Psoas muscle (tissue), 8 donors: Measurements from ENCODE around the gene MYL11. TPM values are rescaled to one million over a fixed set of nuclear protein-coding genes. Genes with fewer than 3 reads are reported as not detected.

Experiments
- ATAC-seq, 4 donors: fragments of 200-7000 bp; cut with Tn5 transposase; one replicate each; pipeline ENCODE4 v1.9.1; 2020; ENCODE audit warnings: moderate library complexity in 3 of 4, mild to moderate bottlenecking in 2 of 4
- DNase-seq, 2 donors: peaks; one replicate each; pipeline ENCODE4 v3.0.0-alpha.2; 2020
- H3K27ac ChIP-seq: fragments of 200-600 bp; one replicate; pipeline ENCODE4 v1.8.0; 2022
- H3K27me3 ChIP-seq, 3 donors: fragments of 200-600 bp in 1 of 3; one replicate each; pipeline versions ENCODE4 v1.6.1 to v1.8.0; 2013 to 2022; ENCODE audit warnings: low read length in 2 of 3, mild to moderate bottlenecking in 2 of 3, moderate library complexity in 1 of 3; ENCODE audit not compliant: insufficient read depth in 3 of 3
- H3K36me3 ChIP-seq, 2 donors: fragments of 200-600 bp in 1 of 2; one replicate each; pipeline versions ENCODE4 v1.6.1 to v1.8.0; 2013 to 2022; ENCODE audit warnings: low read depth in 1 of 2, mild to moderate bottlenecking in 1 of 2, moderate library complexity in 1 of 2; ENCODE audit not compliant: insufficient read depth in 1 of 2
- H3K4me1 ChIP-seq: fragments of 200-600 bp; one replicate; pipeline ENCODE4 v1.8.0; 2022
- H3K4me3 ChIP-seq: fragments of 200-600 bp; one replicate; pipeline ENCODE4 v1.8.0; 2022; ENCODE audit warnings: mild to moderate bottlenecking
- H3K9me3 ChIP-seq: fragments of 200-600 bp; one replicate; pipeline ENCODE4 v1.8.0; 2022
- WGBS, 3 donors: extraction: QIAGEN DNeasy Blood & Tissue Kit; methylation state at CpG; one replicate each; pipeline versions ENCODE4 v1.1.6 to v1.1.7; 2013; 5-methylcytosine and 5-hydroxymethylcytosine counted together
- intact Hi-C, 2 donors: fragments of 100-400 bp; cut with DNase I; formaldehyde crosslinking; loops; one replicate each; pipeline versions ENCODE4 v1.11.0 to v1.14.2; 2022
- polyA plus RNA-seq, 3 donors: library from polyadenylated mRNA; stranded (reverse); fragments of 200-250 nt; gene quantifications; one replicate each; pipeline ENCODE4 v1.2.3, GENCODE V29; 2013
- total RNA-seq, 4 donors: library from RNA; stranded (reverse); fragmentation: NEBNext Ultra II Directional in 2 of 4; extraction: Animal tissue kit (Norgen Biotek cat#: 25700) in 2 of 4; gene quantifications; one replicate each; pipeline versions ENCODE4 v1.2.1 to v1.2.4, GENCODE V29; 2021 to 2023
- TF ChIP-seq, protein P1 (sequence below): fragments of 200-600 bp; IDR thresholded peaks from one replicate; pipeline ENCODE4 v1.8.0; 2022; ENCODE audit warnings: antibody characterized with exemption
- donor health status: healthy with polysubstance abuse.
- donor health status: DM: no; HTN: no; CAD: no; lungs with moderate emphysema.
- donor health status: Bipolar disorder and iron deficiency.
- donor health status: healthy.
- donor health status: DM: yes; HTN: yes; CAD: no.
- donor health status: DM: no; HTN: no; CAD: no.
- donor health status: DM: no; HTN: no; CAD: no.
- donor health status: DM: yes; HTN: yes; CAD: no.

Gene MYL11
- total and polyA plus RNA-seq, 7 donors, result 636 to 6,743 (median 2,548) TPM

DNA sequence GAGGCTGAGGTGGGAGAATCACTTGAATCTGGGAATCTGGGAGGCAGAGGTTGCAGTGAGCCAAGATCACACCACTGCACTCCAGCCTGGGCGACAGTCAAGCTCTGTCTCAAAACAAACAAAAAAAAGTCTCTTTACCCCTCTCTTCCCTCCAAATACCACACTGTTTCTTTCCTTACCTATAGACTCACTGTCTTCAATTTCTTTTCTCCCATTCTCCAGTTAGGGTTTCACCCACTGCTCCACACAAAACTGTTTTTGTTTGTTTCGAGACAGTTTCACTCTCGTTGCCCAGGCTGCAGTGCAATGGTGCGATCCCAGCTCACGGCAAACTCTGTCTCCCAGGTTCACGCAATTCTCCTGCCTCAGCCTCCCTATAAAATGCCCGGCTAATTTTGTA, 13.4 kb upstream of the MYL11 start:
- ATAC-seq (no peak), DNase-seq (no peak)
- TF ChIP-seq, protein P1, sequence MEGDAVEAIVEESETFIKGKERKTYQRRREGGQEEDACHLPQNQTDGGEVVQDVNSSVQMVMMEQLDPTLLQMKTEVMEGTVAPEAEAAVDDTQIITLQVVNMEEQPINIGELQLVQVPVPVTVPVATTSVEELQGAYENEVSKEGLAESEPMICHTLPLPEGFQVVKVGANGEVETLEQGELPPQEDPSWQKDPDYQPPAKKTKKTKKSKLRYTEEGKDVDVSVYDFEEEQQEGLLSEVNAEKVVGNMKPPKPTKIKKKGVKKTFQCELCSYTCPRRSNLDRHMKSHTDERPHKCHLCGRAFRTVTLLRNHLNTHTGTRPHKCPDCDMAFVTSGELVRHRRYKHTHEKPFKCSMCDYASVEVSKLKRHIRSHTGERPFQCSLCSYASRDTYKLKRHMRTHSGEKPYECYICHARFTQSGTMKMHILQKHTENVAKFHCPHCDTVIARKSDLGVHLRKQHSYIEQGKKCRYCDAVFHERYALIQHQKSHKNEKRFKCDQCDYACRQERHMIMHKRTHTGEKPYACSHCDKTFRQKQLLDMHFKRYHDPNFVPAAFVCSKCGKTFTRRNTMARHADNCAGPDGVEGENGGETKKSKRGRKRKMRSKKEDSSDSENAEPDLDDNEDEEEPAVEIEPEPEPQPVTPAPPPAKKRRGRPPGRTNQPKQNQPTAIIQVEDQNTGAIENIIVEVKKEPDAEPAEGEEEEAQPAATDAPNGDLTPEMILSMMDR, result no peak
- intact Hi-C loops, result no loop called here
- Histone ChIP-seq H3K4me1 (peaks cover 10% of the 10 kb centered on the region), H3K9me3 (no peaks in the 10 kb centered on the region), H3K4me3 (no peak overlapping the region), H3K27ac (no peak overlapping the region), H3K36me3 (peaks cover 0 to 92% of the 10 kb centered on the region in 2 donors), H3K27me3 (no peaks in the 10 kb centered on the region)
- 94 to 97% (median 97%) methylated on average over 7 of the region's 7 CpGs for WGBS, 3 donors

DNA sequence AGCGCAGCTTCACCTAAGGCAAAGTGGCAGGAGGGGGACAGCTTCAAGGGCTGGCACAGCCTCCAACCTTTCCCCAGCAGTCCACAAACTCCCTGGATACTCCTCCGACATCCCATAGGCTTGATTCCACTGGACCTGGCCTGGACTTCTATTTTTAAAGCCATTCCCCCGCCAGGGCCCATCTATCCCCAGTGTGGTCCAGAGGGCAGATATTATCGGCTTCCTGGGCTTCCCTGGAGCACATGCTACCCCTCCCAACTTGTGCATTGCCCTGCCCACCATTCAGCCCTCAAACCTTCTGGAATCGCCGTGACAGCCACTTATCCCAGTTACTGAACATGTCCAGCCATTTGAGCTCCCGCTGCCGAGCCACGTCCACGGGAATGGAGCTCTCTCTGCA, 9.4 kb upstream of the MYL11 start:
- no peak overlapping the region for H3K27ac ChIP-seq
- H3K27me3 ChIP-seq, result no peaks in the 10 kb centered on the region
- H3K4me1 ChIP-seq, result peaks cover 22% of the 10 kb centered on the region
- peaks cover 0 to 64% of the 10 kb centered on the region in 2 donors for H3K36me3 ChIP-seq
- TF ChIP-seq, protein P1, result no peak
- no peak for DNase-seq
- WGBS, 3 donors, result 59 to 72% (median 62%) methylated on average over 10 of the region's 10 CpGs
- no peaks in the 10 kb centered on the region for H3K9me3 ChIP-seq
- H3K4me3 ChIP-seq, result no peak overlapping the region
- ATAC-seq, result no peak
- intact Hi-C loops, result no loop called here

DNA sequence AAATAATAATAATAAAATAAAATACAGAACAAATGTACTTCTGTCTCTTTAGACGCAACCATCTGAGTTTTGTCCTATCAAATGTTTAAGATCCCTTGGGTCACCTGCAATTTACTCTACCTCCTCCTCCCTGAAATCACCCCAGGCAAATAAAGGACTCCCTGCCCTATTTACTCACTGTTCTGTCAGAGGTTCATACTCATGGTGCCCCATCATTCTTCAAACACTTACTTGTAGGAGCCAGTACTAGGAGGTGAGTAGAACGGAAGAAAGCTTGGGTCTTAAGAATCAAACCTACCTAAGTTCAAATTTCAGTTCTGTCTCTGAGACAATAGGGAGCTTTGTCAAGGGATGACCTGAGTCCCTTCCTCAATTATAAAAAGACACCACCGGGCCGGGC, 8.1 kb upstream of the MYL11 start:
- H3K4me1 ChIP-seq, result peaks cover 26% of the 10 kb centered on the region
- peak overlapping the region; percentile 93 for H3K4me3 ChIP-seq
- ATAC-seq, result no peak
- H3K36me3 ChIP-seq, result peaks cover 0 to 51% of the 10 kb centered on the region in 2 donors
- H3K9me3 ChIP-seq, result no peaks in the 10 kb centered on the region
- H3K27me3 ChIP-seq, result no peaks in the 10 kb centered on the region
- TF ChIP-seq, protein P1, result no peak
- DNase-seq, result no peak
- H3K27ac ChIP-seq, result no peak overlapping the region
- WGBS, 3 donors, result 63 to 74% (median 64%) methylated on average over 4 of the region's 4 CpGs
- intact Hi-C loops, result no loop called here

DNA sequence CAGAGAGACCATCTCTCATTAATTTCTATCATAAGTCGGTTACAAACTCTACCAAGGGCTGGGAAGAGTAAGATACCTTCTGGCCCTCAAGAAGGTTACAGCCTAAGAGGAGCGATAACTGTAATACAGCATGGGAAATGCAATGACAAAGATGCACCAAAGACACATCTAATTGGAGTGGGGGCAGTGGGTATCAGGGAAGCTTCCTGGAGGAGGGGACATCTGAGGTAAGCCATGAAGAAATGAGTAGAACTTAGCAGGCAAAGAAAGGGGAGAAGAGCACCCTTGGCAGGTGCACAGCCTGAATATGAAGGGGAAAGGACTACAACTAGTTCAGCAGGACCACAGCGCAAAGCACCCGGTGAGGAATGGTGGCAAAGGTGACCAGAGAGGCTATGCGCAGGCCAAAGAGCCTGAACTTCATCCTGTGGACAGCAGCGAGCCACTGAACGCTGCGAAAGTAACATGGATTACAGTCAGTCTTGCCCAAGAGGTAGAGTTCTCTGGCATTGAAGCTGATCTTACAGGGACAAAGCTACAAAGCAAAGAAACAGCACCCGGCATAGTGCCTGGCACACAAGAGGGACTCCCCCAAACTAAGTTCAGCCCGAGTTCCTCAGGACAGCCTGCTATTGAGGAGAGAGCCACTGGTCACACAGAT, 7.1 kb upstream of the MYL11 start:
- DNase-seq, result no peak
- TF ChIP-seq, protein P1, result no peak
- Histone ChIP-seq H3K36me3 (peaks cover 0 to 43% of the 10 kb centered on the region in 2 donors), H3K27ac (peak overlapping the region; percentile 84), H3K4me3 (peak overlapping the region; percentile 93), H3K4me1 (peaks cover 35% of the 10 kb centered on the region), H3K9me3 (no peaks in the 10 kb centered on the region), H3K27me3 (no peaks in the 10 kb centered on the region)
- 42 to 58% (median 46%) methylated on average over 10 of the region's 10 CpGs for WGBS, 3 donors
- intact Hi-C loops, result loop anchor here in 1 of 2 donors (1.0 kb wide), 1 partner anchor 11 kb away; no protein-coding TSS in a partner anchor
- no peak for ATAC-seq
